HFFc6 (cell line): ENCODE data around the gene SPEM1. TPM values are rescaled to one million over a fixed set of nuclear protein-coding genes. Genes with fewer than 3 reads are reported as not detected.

ENCODE experiments used
- DNase-seq: peaks from one replicate; pipeline ENCODE4 v3.0.0-alpha.2; 2018
- H3K27ac Mint-ChIP-seq: 2 replicates; pipeline ENCODE4 v1.8.0; 2020; ENCODE audit warnings: mild to moderate bottlenecking, mixed read lengths
- H3K27me3 Mint-ChIP-seq: 2 replicates; pipeline ENCODE4 v1.8.0; 2021; ENCODE audit warnings: mild to moderate bottlenecking, moderate library complexity, mixed read lengths; ENCODE audit not compliant: insufficient read depth
- H3K36me3 Mint-ChIP-seq: 2 replicates; pipeline ENCODE4 v1.8.0; 2021; ENCODE audit warnings: low read depth, mixed read lengths
- H3K4me1 Mint-ChIP-seq: 2 replicates; pipeline ENCODE4 v1.8.0; 2020; ENCODE audit warnings: low read depth, mixed read lengths
- H3K4me3 Mint-ChIP-seq: 2 replicates; pipeline ENCODE4 v1.8.0; 2020; ENCODE audit warnings: mild to moderate bottlenecking, moderate library complexity, mixed read lengths
- H3K9me3 Mint-ChIP-seq: 2 replicates; pipeline ENCODE4 v1.8.0; 2020; ENCODE audit warnings: mild to moderate bottlenecking, mixed read lengths
- long read RNA-seq: library from polyadenylated mRNA; unstranded; transcript quantifications from one replicate; pipeline ENCODE4 v2.0.0, GENCODE V29; 2019
- total RNA-seq, 6 experiments: library from RNA; stranded (reverse); fragmentation: NEBNext Ultra II Directional; extraction: Animal tissue kit (Norgen Biotek cat#: 25700); gene quantifications; 2 replicates in 1 of 6; 3 replicates in 5 of 6; pipeline ENCODE4 v1.2.3, GENCODE V29; 2021
- TF ChIP-seq, protein P1 (sequence below): fragments of 200-600 bp; sonication (generic); IDR thresholded peaks from 2 replicates; pipeline ENCODE4 v1.5.0; 2021; ENCODE audit warnings: antibody characterized with exemption, mild to moderate bottlenecking

Gene SPEM1, protein sequence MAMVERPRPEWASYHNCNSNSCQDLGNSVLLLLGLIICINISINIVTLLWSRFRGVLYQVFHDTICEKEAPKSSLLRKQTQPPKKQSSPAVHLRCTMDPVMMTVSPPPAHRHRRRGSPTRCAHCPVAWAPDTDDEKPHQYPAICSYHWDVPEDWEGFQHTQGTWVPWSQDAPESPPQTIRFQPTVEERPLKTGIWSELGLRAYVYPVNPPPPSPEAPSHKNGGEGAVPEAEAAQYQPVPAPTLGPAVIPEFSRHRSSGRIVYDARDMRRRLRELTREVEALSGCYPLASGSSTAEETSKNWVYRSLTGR
- total RNA-seq, result not detected
- long read RNA-seq, result 0 reads

DNA sequence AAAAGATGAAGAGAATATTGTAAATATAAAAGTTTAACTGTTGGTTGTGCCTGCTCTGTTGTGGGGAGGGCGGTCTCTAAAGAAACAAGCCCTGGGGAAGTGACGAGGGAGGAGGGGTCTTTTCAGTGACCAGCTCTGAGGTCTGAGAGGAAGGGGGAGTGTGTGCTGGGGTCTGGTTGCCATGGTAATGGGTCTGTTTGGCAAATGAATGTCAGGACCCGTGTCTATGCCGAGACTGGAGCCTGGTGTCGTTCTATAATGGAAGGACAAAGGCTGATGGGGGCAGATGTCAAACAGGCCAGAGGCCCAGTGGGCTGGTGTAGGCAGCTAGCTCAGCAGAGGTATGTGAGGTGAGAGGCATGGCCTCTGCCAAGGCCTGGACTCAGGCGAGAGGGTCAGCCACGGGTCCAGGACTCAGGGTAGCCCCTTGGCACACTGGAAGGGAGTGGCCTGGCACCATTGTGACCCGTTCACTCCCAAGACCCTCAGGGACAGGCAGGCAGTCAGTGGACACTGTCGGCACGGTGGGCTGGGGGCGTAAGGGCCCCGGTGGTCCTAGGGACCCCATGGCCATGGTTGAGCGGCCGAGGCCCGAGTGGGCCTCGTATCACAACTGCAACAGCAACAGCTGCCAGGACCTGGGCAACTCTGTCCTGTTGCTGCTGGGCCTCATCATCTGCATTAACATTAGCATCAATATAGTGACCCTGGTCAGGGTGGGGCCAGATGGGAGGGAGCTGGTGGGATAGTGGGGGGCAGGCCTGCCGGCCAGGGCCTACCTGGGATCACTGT is at the start of gene SPEM1:
SPEM1 (plus strand) TSS at position 506 of the 792 bp plus-strand sequence; CDS start at position 567, 61 bp downstream.
- H3K27me3 Mint-ChIP-seq, result peaks cover 4% of the 10 kb centered on the region
- peaks cover 15% of the 10 kb centered on the region for H3K36me3 Mint-ChIP-seq
- no peaks in the 10 kb centered on the region for H3K9me3 Mint-ChIP-seq
- no peaks in the 10 kb centered on the region for H3K4me1 Mint-ChIP-seq
- H3K27ac Mint-ChIP-seq, result no peak within 1 kb of the TSS
- no peak within 1 kb of the TSS for H3K4me3 Mint-ChIP-seq
- DNase-seq, result no peak
- TF ChIP-seq, protein P1, sequence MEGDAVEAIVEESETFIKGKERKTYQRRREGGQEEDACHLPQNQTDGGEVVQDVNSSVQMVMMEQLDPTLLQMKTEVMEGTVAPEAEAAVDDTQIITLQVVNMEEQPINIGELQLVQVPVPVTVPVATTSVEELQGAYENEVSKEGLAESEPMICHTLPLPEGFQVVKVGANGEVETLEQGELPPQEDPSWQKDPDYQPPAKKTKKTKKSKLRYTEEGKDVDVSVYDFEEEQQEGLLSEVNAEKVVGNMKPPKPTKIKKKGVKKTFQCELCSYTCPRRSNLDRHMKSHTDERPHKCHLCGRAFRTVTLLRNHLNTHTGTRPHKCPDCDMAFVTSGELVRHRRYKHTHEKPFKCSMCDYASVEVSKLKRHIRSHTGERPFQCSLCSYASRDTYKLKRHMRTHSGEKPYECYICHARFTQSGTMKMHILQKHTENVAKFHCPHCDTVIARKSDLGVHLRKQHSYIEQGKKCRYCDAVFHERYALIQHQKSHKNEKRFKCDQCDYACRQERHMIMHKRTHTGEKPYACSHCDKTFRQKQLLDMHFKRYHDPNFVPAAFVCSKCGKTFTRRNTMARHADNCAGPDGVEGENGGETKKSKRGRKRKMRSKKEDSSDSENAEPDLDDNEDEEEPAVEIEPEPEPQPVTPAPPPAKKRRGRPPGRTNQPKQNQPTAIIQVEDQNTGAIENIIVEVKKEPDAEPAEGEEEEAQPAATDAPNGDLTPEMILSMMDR, result no peak

DNA sequence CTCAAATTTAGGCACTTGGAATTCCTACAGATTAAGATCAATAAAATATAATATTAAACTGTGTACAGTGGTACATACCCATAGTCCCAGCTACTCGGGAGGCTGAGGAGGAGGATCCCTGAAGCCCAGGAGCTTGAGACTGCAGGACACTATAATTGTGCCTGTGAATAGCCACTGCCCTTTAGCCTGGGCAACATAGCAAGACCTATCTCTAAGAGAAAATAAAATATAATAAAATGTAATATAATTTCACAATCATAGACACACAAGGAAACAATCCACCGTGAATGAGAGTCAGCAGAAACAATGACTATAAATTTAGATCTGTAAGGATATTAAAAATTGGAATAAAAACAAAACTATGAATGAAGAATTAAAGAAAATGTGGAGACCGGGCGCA is 49.3 kb upstream of the SPEM1 start:
- Mint-ChIP-seq H3K27me3 (peaks cover 27% of the 10 kb centered on the region), H3K4me1 (no peaks in the 10 kb centered on the region), H3K36me3 (no peaks in the 10 kb centered on the region), H3K27ac (no peak overlapping the region), H3K9me3 (no peaks in the 10 kb centered on the region), H3K4me3 (no peak overlapping the region)
- TF ChIP-seq, protein P1, result no peak
- no peak for DNase-seq

DNA sequence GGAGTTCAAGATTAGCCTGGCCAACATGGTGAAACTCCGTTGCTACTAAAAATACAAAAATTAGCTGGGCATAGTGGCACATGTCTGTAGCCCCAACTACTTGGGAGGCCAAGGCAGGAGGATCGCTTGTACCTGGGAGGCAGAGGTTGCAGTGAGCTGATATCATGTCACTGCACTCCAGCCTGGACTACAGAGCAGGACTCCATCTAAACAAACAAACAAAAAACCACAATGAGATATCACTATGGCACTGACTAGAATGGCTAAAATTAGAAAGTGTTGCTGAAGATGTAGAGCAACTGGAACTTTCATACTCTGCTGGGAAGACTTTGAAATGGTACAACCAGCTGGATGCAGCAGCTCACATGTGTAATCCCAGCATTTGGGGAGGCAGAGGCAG is 45.8 kb upstream of the SPEM1 start:
- Mint-ChIP-seq H3K4me3 (no peak overlapping the region), H3K4me1 (no peaks in the 10 kb centered on the region), H3K9me3 (peaks cover 5% of the 10 kb centered on the region), H3K27me3 (peaks cover 16% of the 10 kb centered on the region), H3K27ac (no peak overlapping the region), H3K36me3 (peaks cover 5% of the 10 kb centered on the region)
- no peak for DNase-seq
- TF ChIP-seq, protein P1, result no peak

DNA sequence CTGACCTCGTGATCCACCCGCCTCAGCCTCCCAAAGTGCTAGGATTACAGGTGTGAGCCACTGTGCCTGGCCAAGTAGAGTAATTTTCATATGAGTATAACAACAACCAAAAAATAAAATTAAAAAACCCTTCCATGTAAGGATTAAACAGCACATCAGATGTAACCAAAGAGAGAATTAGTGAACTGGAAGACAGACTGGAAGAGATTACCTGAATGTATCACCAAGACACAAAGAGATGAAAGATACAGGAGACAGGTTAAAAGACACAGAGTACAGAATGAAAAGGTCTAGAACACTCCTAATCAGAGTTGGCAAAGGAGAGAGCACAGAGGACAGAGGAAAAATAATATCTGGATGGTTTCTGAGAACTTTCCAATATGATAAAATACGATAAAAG is 41.0 kb upstream of the SPEM1 start:
- H3K27me3 Mint-ChIP-seq, result peaks cover 19% of the 10 kb centered on the region
- peaks cover 11% of the 10 kb centered on the region for H3K36me3 Mint-ChIP-seq
- no peak for DNase-seq
- TF ChIP-seq, protein P1, result no peak
- H3K4me3 Mint-ChIP-seq, result no peak overlapping the region
- no peak overlapping the region for H3K27ac Mint-ChIP-seq
- H3K4me1 Mint-ChIP-seq, result peaks cover 6% of the 10 kb centered on the region
- peaks cover 11% of the 10 kb centered on the region for H3K9me3 Mint-ChIP-seq

DNA sequence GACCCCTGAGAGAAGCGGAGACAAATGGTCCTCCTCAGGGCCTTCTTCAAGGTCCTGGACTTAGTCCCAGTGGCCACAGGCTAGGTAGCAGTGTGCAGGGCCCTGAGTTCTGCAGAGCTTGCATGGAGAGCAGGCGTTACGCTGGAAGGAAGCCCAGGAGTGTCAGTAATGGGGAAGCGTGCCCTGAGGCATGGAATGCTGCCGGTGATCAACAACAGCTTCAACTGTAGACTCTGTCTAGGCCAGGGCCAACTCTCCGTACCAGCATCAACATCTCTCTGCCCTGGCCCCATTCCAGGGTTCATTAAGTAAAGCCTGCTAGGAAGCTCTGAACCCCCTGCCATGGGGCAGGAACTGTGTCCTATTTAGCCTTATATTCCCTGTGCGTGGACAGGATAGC is 39.8 kb upstream of the SPEM1 start:
- Mint-ChIP-seq H3K27me3 (peaks cover 19% of the 10 kb centered on the region), H3K4me3 (peak overlapping the region; percentile 67), H3K9me3 (peaks cover 11% of the 10 kb centered on the region), H3K36me3 (peaks cover 11% of the 10 kb centered on the region), H3K27ac (no peak overlapping the region; the same call in 1 of the 2 replicates), H3K4me1 (peaks cover 6% of the 10 kb centered on the region)
- TF ChIP-seq, protein P1, result no peak
- DNase-seq, result peak; percentile 18
